HepG2 (cell line): Measurements from ENCODE around the gene FBF1. TPM values are rescaled to one million over a fixed set of nuclear protein-coding genes. Genes with fewer than 3 reads are reported as not detected.
A peak's percentile ranks its signal among the peaks of the same experiment; 100 is the strongest.

ENCODE experiments used
- ETV5 ChIP-seq: IDR thresholded peaks from 2 replicates; pipeline ENCODE4 v1.6.1; 2018; ENCODE audit warnings: missing biosample characterization, missing genetic modification reagents, inconsistent platforms, borderline replicate concordance
- GABPB1 ChIP-seq: IDR thresholded peaks from 2 replicates; pipeline ENCODE4 v1.6.1; 2016; ENCODE audit warnings: mild to moderate bottlenecking, missing genetic modification reagents, moderate library complexity, missing compliant biosample characterization
- HIC2 ChIP-seq: sonication (generic); formaldehyde crosslinking; IDR thresholded peaks from 2 replicates; pipeline ENCODE4 v1.9.0; 2022; ENCODE audit warnings: low read depth, missing genetic modification reagents
- NR3C1 ChIP-seq: sonication (generic); formaldehyde crosslinking; IDR thresholded peaks from 2 replicates; pipeline ENCODE4 v1.4.0; 2020; ENCODE audit warnings: missing genetic modification reagents
- STAT5B ChIP-seq: sonication (generic); formaldehyde crosslinking; IDR thresholded peaks from 2 replicates; pipeline ENCODE4 v1.4.0; 2020; ENCODE audit warnings: missing genetic modification reagents
- ZNF17 ChIP-seq: sonication (generic); formaldehyde crosslinking; IDR thresholded peaks from 2 replicates; pipeline ENCODE4 v1.5.0; 2020; ENCODE audit warnings: mild to moderate bottlenecking, missing genetic modification reagents
- ZNF687 ChIP-seq: sonication (generic); formaldehyde crosslinking; IDR thresholded peaks from 2 replicates; pipeline ENCODE4 v1.5.1; 2020; ENCODE audit warnings: mild to moderate bottlenecking, missing genetic modification reagents, moderate library complexity
- polyA plus RNA-seq, 8 experiments: library from polyadenylated mRNA; depleted of rRNA in 3 of 8; stranded (reverse) in 7 of 8; unstranded in 1 of 8; fragments of >200 nt; fragmentation: Illumina TruSeq in 4 of 8; extraction: Trizol in 4 of 8; gene quantifications; 2 replicates each; pipeline versions ENCODE4 v1.2.1 to v1.2.3, GENCODE V29; 2011 to 2016; ENCODE audit warnings: low read depth in 4 of 8, missing spikeins in 1 of 8, mixed read lengths in 1 of 8; ENCODE audit not compliant: insufficient read depth in 1 of 8
- total RNA-seq, 5 experiments: library from RNA; depleted of rRNA; stranded (reverse); fragments of >200 nt; fragmentation: Illumina TruSeq; extraction: Trizol; gene quantifications; 2 replicates each; pipeline ENCODE4 v1.2.3, GENCODE V29; 2016; ENCODE audit warnings: low read depth in 1 of 5

Gene FBF1
- total and polyA plus RNA-seq, 2 of the 13 experiments (the other 11 are each of a cell fraction or from before 2014, with no cell fraction given) = 2.4 to 8.1 TPM

DNA sequence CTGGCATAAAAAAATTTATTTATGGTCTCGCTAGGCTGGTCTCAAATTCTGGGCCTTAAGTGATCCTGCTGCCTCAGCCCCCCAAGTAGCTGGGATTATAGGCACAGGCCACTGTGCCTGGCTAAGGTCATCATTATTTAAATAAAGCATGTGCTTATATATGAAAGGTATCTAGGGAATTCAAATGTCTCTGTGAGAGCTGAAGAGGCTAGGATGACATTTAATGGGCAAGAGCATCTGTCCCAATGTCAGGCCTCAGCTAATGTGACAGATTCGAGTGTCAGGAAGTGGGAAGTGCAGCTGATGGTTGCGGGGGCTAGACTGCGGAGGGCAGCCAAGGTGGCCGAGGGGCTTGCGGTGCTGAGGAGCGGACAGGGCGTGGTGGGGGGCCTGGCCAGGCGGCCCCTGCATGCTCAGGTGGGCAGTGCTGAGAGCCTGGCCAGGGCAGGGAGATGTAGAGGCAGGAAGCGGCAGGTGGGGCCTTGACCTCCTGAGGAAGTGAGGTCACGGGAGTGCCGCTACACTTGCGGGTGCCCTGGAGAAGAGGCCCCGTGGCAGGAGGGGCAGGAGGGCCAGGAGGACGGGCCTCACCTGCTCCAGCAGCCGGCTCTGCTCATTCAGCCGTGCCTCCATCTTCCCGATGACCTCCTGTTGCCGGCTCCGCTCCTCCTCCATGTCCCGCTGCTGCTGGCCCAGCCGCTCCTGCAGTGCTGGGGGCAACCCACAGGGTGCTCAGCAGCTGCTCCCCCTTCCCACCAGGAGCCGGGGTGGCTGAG lies 23.5 kb downstream of the FBF1 start (continued):
- TF ChIP-seq ZNF687 (CRISPR knock-in tag) (peak; percentile 50), ZNF17 (CRISPR knock-in tag) (no peak), ETV5 (CRISPR knock-in tag) (peak; percentile 14; the same call in 1 of the 2 replicates), NR3C1 (CRISPR knock-in tag) (no peak), STAT5B (CRISPR knock-in tag) (no peak), GABPB1 (CRISPR knock-in tag) (peak; percentile 43; the same call in 1 of the 2 replicates), HIC2 (0 out of 2 replicates have a peak, but pooled peaks have one; percentile 47)
